Ishikawa (cell line): ENCODE measurements around the gene BBC3.

Experiments used
- CEBPB ChIP-seq: IDR thresholded peaks from 2 replicates; pipeline ENCODE4 v1.6.1; 2012
- CREB1 ChIP-seq: IDR thresholded peaks from 2 replicates; pipeline ENCODE4 v1.6.1; 2012; ENCODE audit warnings: low read depth
- EGR1 ChIP-seq: IDR thresholded peaks from 2 replicates; pipeline ENCODE4 v1.6.1; 2012
- EP300 ChIP-seq: IDR thresholded peaks from 2 replicates; pipeline ENCODE4 v1.6.1; 2012; ENCODE audit warnings: borderline replicate concordance
- FOXM1 ChIP-seq: IDR thresholded peaks from 2 replicates; pipeline ENCODE4 v1.6.1; 2012; ENCODE audit warnings: low read depth, borderline replicate concordance
- MAX ChIP-seq: IDR thresholded peaks from 2 replicates; pipeline ENCODE4 v1.6.1; 2012
- NFIC ChIP-seq: IDR thresholded peaks from 2 replicates; pipeline ENCODE4 v1.6.1; 2012
- RAD21 ChIP-seq: IDR thresholded peaks from 2 replicates; pipeline ENCODE4 v1.6.1; 2012; ENCODE audit warnings: low read depth
- REST ChIP-seq: IDR thresholded peaks from 2 replicates; pipeline ENCODE4 v1.6.1; 2012; ENCODE audit warnings: low read depth, mild to moderate bottlenecking
- TAF1 ChIP-seq: IDR thresholded peaks from 2 replicates; pipeline ENCODE4 v1.6.1; 2012; ENCODE audit warnings: low read depth, mild to moderate bottlenecking
- TCF12 ChIP-seq: IDR thresholded peaks from 2 replicates; pipeline ENCODE4 v1.6.1; 2012; ENCODE audit warnings: low read depth
- TEAD4 ChIP-seq: IDR thresholded peaks from 2 replicates; pipeline ENCODE4 v1.6.1; 2012
- USF1 ChIP-seq: IDR thresholded peaks from 2 replicates; pipeline ENCODE4 v1.6.1; 2012
- YY1 ChIP-seq: IDR thresholded peaks from 2 replicates; pipeline ENCODE4 v1.6.1; 2012; ENCODE audit warnings: low read depth
- ZBTB7A ChIP-seq: IDR thresholded peaks from 2 replicates; pipeline ENCODE4 v1.6.1; 2012; ENCODE audit warnings: low read depth

The BBC3 gene

GRCh38 chr19:47240556-47240955, 9.6 kb upstream of the BBC3 start:
- TF ChIP-seq NFIC (no peak), USF1 (no peak), YY1 (no peak), TCF12 (no peak), TAF1 (no peak)

- TF ChIP-seq ZBTB7A (peak; percentile 79; the same call in 1 of the 2 replicates), MAX (peak; percentile 45; the same call in 1 of the 2 replicates), NFIC (no peak; the same call in 1 of the 2 replicates), RAD21 (no peak)
Observed at GRCh38 chr19:47239610-47240296, 8.8 kb upstream of the BBC3 start.

- TF ChIP-seq TEAD4 (no peak), CEBPB (no peak), TCF12 (no peak), USF1 (no peak), CREB1 (no peak), FOXM1 (no peak), REST (no peak), TAF1 (no peak), MAX (no peak), RAD21 (no peak), ZBTB7A (no peak)
Observed at GRCh38 chr19:47239152-47239551, 8.2 kb upstream of the BBC3 start.

GRCh38 chr19:47236072-47236675, 5.2 kb upstream of the BBC3 start:
- no peak for TF ChIP-seq YY1
- no peak for TF ChIP-seq TCF12
- no peak for TF ChIP-seq CREB1
- no peak for TF ChIP-seq TEAD4
- TF ChIP-seq TAF1, result no peak
- no peak for TF ChIP-seq ZBTB7A
- TF ChIP-seq REST, result no peak
- no peak for TF ChIP-seq MAX
- no peak for TF ChIP-seq EGR1

- TF ChIP-seq CEBPB (no peak), MAX (no peak), FOXM1 (no peak), REST (no peak), NFIC (no peak), EGR1 (no peak), ZBTB7A (no peak), TAF1 (no peak), CREB1 (no peak), TEAD4 (no peak), EP300 (no peak), USF1 (no peak), RAD21 (no peak), TCF12 (no peak), YY1 (no peak)
Observed at GRCh38 chr19:47232422-47233211, 1.6 kb upstream of the BBC3 start.
